Fibroblast of lung (primary cell): ENCODE measurements around the gene PRX.

ENCODE experiments used
- CTCF ChIP-seq, 2 donors: IDR thresholded peaks in 1 of 2; conservative IDR thresholded peaks in 1 of 2; 1 replicate in 1 of 2; 2 replicates in 1 of 2; pipeline ENCODE4 v1.5.1; 2011 to 2012; ENCODE audit warnings: low read length in 2 of 2, control low read depth in 1 of 2, inconsistent platforms in 1 of 2, low read depth in 1 of 2, mild to moderate bottlenecking in 1 of 2
- EZH2 ChIP-seq: IDR thresholded peaks from 2 replicates; pipeline ENCODE4 v1.5.1; 2012; ENCODE audit warnings: low read length, control low read depth, mild to moderate bottlenecking; ENCODE audit errors: missing control alignments

DNA sequence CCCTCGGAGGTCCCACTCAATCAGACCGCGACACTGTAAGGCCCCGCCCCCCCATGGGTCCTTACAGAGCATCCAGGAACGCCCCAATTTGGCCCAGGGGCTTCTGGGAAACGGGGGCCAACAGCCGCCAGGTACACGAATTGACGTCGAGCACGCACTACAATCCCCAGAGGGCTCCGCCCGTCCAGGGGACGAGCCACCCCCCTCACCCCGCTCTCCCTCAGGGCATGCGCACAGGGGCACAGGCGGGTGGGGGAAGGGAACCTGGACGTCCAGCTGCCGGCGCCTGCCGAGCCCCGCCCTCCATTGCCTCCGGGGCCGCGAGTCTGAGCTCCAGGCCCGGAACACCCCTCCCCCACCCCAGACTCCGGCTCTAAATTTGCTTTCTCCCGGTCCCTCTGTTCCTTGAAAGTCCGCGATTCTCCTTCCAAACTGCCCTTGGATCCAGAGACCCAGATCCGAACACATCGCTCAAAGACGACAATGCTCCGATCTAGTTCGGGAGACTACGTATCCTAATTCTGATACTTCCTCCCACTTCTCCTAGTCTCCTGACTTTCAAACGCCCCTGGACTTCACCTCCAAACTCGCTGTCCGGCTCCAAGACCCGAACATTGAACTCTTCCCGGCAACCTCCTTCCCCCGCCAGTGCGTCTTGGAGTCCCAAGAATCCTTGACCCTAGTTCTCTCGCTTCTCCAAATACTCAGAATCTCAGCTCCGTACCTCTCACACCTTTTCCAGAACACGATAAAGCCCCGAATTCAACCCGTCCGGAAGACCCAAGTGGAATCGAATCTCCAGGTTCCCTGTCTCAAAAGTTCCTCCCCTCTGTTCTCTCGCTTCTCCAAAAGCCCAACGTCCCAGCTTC, 30.2 kb upstream of the PRX start:
- TF ChIP-seq CTCF (conservative IDR thresholded peaks at IDR 0.05 in 1 of 2, IDR thresholded peaks at IDR 0.05 in 1 of 2; ENCODE audit: low read depth in 1 of 2, low read length in 2 of 2): no peak
- no peak for TF ChIP-seq EZH2
